Astrocyte (in vitro differentiated cells and primary cell): ENCODE measurements around the gene HSPA12B. TPM values are rescaled to one million over a fixed set of nuclear protein-coding genes. Genes with fewer than 3 reads are reported as not detected.

ENCODE experiments used
- DNase-seq: peaks from one replicate; pipeline ENCODE4 v3.0.0-alpha.2; 2010; ENCODE audit warnings: low read depth
- FAIRE-seq: peaks from 2 replicates; lab custom pipeline; 2011; peaks lifted over from hg19 to GRCh38; lab: Jason Lieb, UNC
- H2AFZ ChIP-seq: 2 replicates; pipeline ENCODE4 v1.6.0; 2012; ENCODE audit warnings: low read depth, low read length, inconsistent platforms
- H3K27ac ChIP-seq: 2 replicates; pipeline ENCODE4 v1.5.1; 2011; ENCODE audit warnings: low read depth, low read length, inconsistent platforms
- H3K27me3 ChIP-seq: 2 replicates; pipeline ENCODE4 v1.6.0; 2011; ENCODE audit warnings: low read length, inconsistent platforms; ENCODE audit not compliant: insufficient read depth
- H3K36me3 ChIP-seq: 2 replicates; pipeline ENCODE4 v1.5.1; 2011; ENCODE audit warnings: low read length, inconsistent platforms; ENCODE audit not compliant: insufficient read depth
- H3K4me1 ChIP-seq: 2 replicates; pipeline ENCODE4 v1.5.1; 2011; ENCODE audit warnings: low read length, inconsistent platforms; ENCODE audit not compliant: insufficient read depth
- H3K4me2 ChIP-seq: 2 replicates; pipeline ENCODE4 v1.6.0; 2012; ENCODE audit warnings: low read length, inconsistent platforms
- H3K4me3 ChIP-seq: 2 replicates; pipeline ENCODE4 v1.5.1; 2011; ENCODE audit warnings: low read depth, mild to moderate bottlenecking, low read length, inconsistent platforms; ENCODE audit not compliant: insufficient read depth
- H3K79me2 ChIP-seq: 2 replicates; pipeline ENCODE4 v1.6.0; 2012; ENCODE audit warnings: mild to moderate bottlenecking, low read length, inconsistent platforms; ENCODE audit not compliant: insufficient read depth
- H3K9ac ChIP-seq: 2 replicates; pipeline ENCODE4 v1.6.0; 2012; ENCODE audit warnings: mild to moderate bottlenecking, low read length, inconsistent platforms
- H3K9me3 ChIP-seq: 2 replicates; pipeline ENCODE4 v1.5.1; 2012; ENCODE audit warnings: low read depth, mild to moderate bottlenecking, low read length, inconsistent platforms; ENCODE audit not compliant: insufficient read depth
- H4K20me1 ChIP-seq: 2 replicates; pipeline ENCODE4 v1.6.0; 2012; ENCODE audit warnings: low read length, inconsistent platforms; ENCODE audit not compliant: insufficient read depth
- H3K27ac Mint-ChIP-seq: one replicate; pipeline ENCODE4 v1.8.0; 2021; ENCODE audit warnings: mild to moderate bottlenecking, mixed read lengths; ENCODE audit not compliant: unreplicated experiment
- H3K27me3 Mint-ChIP-seq: one replicate; pipeline ENCODE4 v1.8.0; 2021; ENCODE audit warnings: low read depth, mixed read lengths; ENCODE audit not compliant: unreplicated experiment
- H3K36me3 Mint-ChIP-seq: one replicate; pipeline ENCODE4 v1.8.0; 2021; ENCODE audit warnings: low read depth, mixed read lengths; ENCODE audit not compliant: unreplicated experiment
- H3K4me1 Mint-ChIP-seq: one replicate; pipeline ENCODE4 v1.8.0; 2021; ENCODE audit warnings: low read depth, mixed read lengths; ENCODE audit not compliant: unreplicated experiment
- H3K4me3 Mint-ChIP-seq: one replicate; pipeline ENCODE4 v1.8.0; 2021; ENCODE audit warnings: mild to moderate bottlenecking, moderate library complexity, mixed read lengths; ENCODE audit not compliant: unreplicated experiment
- H3K9me3 Mint-ChIP-seq: one replicate; pipeline ENCODE4 v1.8.0; 2021; ENCODE audit warnings: mild to moderate bottlenecking, mixed read lengths; ENCODE audit not compliant: unreplicated experiment
- CTCF ChIP-seq: IDR thresholded peaks from 2 replicates; pipeline ENCODE4 v1.5.1; 2011; ENCODE audit warnings: low read depth, mild to moderate bottlenecking, inconsistent platforms, low read length, moderate library complexity; ENCODE audit not compliant: insufficient read depth
- EZH2 ChIP-seq: IDR thresholded peaks from 2 replicates; pipeline ENCODE4 v1.6.1; 2012; ENCODE audit warnings: mild to moderate bottlenecking, low read length, inconsistent platforms; ENCODE audit not compliant: insufficient read depth
- total RNA-seq: library from RNA; stranded (reverse); gene quantifications from 2 replicates; pipeline ENCODE4 v1.2.1, GENCODE V29; 2021

Gene HSPA12B
- total RNA-seq, 1 donor from 2014 or later: not detected

- Mint-ChIP-seq H3K27me3 (peaks cover 23% of the 10 kb centered on the region), H3K27ac (no peak overlapping the region), H3K36me3 (no peaks in the 10 kb centered on the region), H3K4me3 (no peak overlapping the region), H3K9me3 (peaks cover 2% of the 10 kb centered on the region), H3K4me1 (no peaks in the 10 kb centered on the region)
- H3K27ac ChIP-seq: no peak overlapping the region
- H3K4me3 ChIP-seq: no peak overlapping the region
- H3K4me1 ChIP-seq: no peaks in the 10 kb centered on the region
- TF ChIP-seq CTCF (no peak), EZH2 (no peak)
- no peak overlapping the region for H3K9ac ChIP-seq
- no peak overlapping the region for H2AFZ ChIP-seq
- no peak overlapping the region for H3K4me2 ChIP-seq
- no peaks in the 10 kb centered on the region for H3K27me3 ChIP-seq
- no peaks in the 10 kb centered on the region for H3K36me3 ChIP-seq
- H3K79me2 ChIP-seq: no peaks in the 10 kb centered on the region
- no peaks in the 10 kb centered on the region for H4K20me1 ChIP-seq
- DNase-seq: no peak
- no peaks in the 10 kb centered on the region for H3K9me3 ChIP-seq
- FAIRE-seq: no peak
These were observed 39.7 kb upstream of the HSPA12B start for GRCh38 chr20:3692706-3693294.

GRCh38 chr20:3693376-3693775, 39.1 kb upstream of the HSPA12B start:
- Histone ChIP-seq H3K36me3 (no peaks in the 10 kb centered on the region), H3K27me3 (no peaks in the 10 kb centered on the region), H4K20me1 (no peaks in the 10 kb centered on the region), H3K79me2 (no peaks in the 10 kb centered on the region), H3K4me3 (no peak overlapping the region), H2AFZ (no peak overlapping the region), H3K9ac (no peak overlapping the region), H3K27ac (no peak overlapping the region), H3K9me3 (no peaks in the 10 kb centered on the region), H3K4me2 (no peak overlapping the region), H3K4me1 (no peaks in the 10 kb centered on the region)
- Mint-ChIP-seq H3K9me3 (peaks cover 2% of the 10 kb centered on the region), H3K4me1 (no peaks in the 10 kb centered on the region), H3K27ac (no peak overlapping the region), H3K36me3 (no peaks in the 10 kb centered on the region), H3K27me3 (peaks cover 24% of the 10 kb centered on the region), H3K4me3 (no peak overlapping the region)
- TF ChIP-seq EZH2 (no peak), CTCF (no peak)
- DNase-seq (no peak), FAIRE-seq (no peak)

- TF ChIP-seq CTCF (no peak), EZH2 (no peak)
- Histone ChIP-seq H4K20me1 (no peaks in the 10 kb centered on the region), H3K36me3 (no peaks in the 10 kb centered on the region), H3K27me3 (no peaks in the 10 kb centered on the region), H3K4me2 (no peak overlapping the region), H3K9ac (no peak overlapping the region), H2AFZ (no peak overlapping the region), H3K4me3 (no peak overlapping the region), H3K4me1 (no peaks in the 10 kb centered on the region), H3K9me3 (no peaks in the 10 kb centered on the region), H3K79me2 (no peaks in the 10 kb centered on the region), H3K27ac (no peak overlapping the region)
- no peak overlapping the region for H3K27ac Mint-ChIP-seq
- H3K9me3 Mint-ChIP-seq: peaks cover 2% of the 10 kb centered on the region
- DNase-seq (no peak), FAIRE-seq (no peak)
- H3K4me3 Mint-ChIP-seq: no peak overlapping the region
- H3K27me3 Mint-ChIP-seq: peaks cover 24% of the 10 kb centered on the region
- no peaks in the 10 kb centered on the region for H3K4me1 Mint-ChIP-seq
- H3K36me3 Mint-ChIP-seq: no peaks in the 10 kb centered on the region
These were observed 37.6 kb upstream of the HSPA12B start for GRCh38 chr20:3694864-3695263.
